PFSK-1 (cell line): ENCODE data around the gene CHST5. TPM values are rescaled to one million over a fixed set of nuclear protein-coding genes. Genes with fewer than 3 reads are reported as not detected.

Experiments
- FOXP2 ChIP-seq: optimal IDR thresholded peaks from 2 replicates; pipeline ENCODE3; 2011; ENCODE audit warnings: borderline replicate concordance, control low read depth, inconsistent platforms; ENCODE audit not compliant: insufficient read depth; ENCODE audit errors: extremely low read length, extremely low read depth
- POLR2AphosphoS5 ChIP-seq: IDR thresholded peaks from 2 replicates; pipeline ENCODE4 v1.6.1; 2012; ENCODE audit warnings: low read depth, mild to moderate bottlenecking, control low read depth, low read length, moderate library complexity
- REST ChIP-seq, 2 experiments: IDR thresholded peaks; 2 replicates each; pipeline versions ENCODE4 v1.6.1 to v1.8.0; 2011 to 2012; ENCODE audit warnings: low read depth in 2 of 2, low read length in 2 of 2, control low read depth in 1 of 2, inconsistent platforms in 1 of 2, mild to moderate bottlenecking in 1 of 2, moderate library complexity in 1 of 2; ENCODE audit not compliant: insufficient read depth in 1 of 2
- SIN3A ChIP-seq: IDR thresholded peaks from 2 replicates; pipeline ENCODE4 v1.6.1; 2012; ENCODE audit warnings: mild to moderate bottlenecking, low read length, moderate library complexity, borderline replicate concordance; ENCODE audit not compliant: insufficient read depth
- TAF1 ChIP-seq: IDR thresholded peaks from 2 replicates; pipeline ENCODE4 v1.6.1; 2012; ENCODE audit warnings: low read length, control low read depth, borderline replicate concordance; ENCODE audit not compliant: insufficient read depth
- polyA plus RNA-seq: library from polyadenylated mRNA; unstranded; fragments of >200 nt; gene quantifications from one replicate; pipeline ENCODE4 v1.2.1, GENCODE V29; 2012; ENCODE audit warnings: low read depth, missing spikeins; ENCODE audit not compliant: insufficient read length

The CHST5 gene
- polyA plus RNA-seq = not detected

GRCh38 chr16:75535901-75536300 is at the start of gene CHST5:
CHST5 (minus strand) TSS chr16:75536108; CDS start chr16:75530384, 5,724 bp downstream.
- TF ChIP-seq SIN3A (no peak), REST (IDR thresholded peaks at IDR 0.05; ENCODE audit: insufficient read depth in 1 of 2, low read depth in 2 of 2, low read length in 2 of 2) (no peak), POLR2AphosphoS5 (no peak)

GRCh38 chr16:75584108-75584507 is 48.2 kb upstream of the CHST5 start:
- TF ChIP-seq POLR2AphosphoS5 (no peak), FOXP2 (no peak), SIN3A (no peak), REST (IDR thresholded peaks at IDR 0.05; ENCODE audit: insufficient read depth in 1 of 2, low read depth in 2 of 2, low read length in 2 of 2) (no peak), TAF1 (no peak)

- TF ChIP-seq FOXP2 (no peak), REST (IDR thresholded peaks at IDR 0.05; ENCODE audit: insufficient read depth in 1 of 2, low read depth in 2 of 2, low read length in 2 of 2) (no peak), POLR2AphosphoS5 (no peak), SIN3A (no peak), TAF1 (no peak)
These were observed 43.5 kb upstream of the CHST5 start for GRCh38 chr16:75579281-75579834.

GRCh38 chr16:75578725-75579124 is 42.8 kb upstream of the CHST5 start:
- TF ChIP-seq POLR2AphosphoS5 (no peak), SIN3A (no peak), TAF1 (no peak), FOXP2 (no peak), REST (IDR thresholded peaks at IDR 0.05; ENCODE audit: insufficient read depth in 1 of 2, low read depth in 2 of 2, low read length in 2 of 2) (no peak)

GRCh38 chr16:75578212-75578611 is 42.3 kb upstream of the CHST5 start:
- no peak for TF ChIP-seq TAF1
- TF ChIP-seq SIN3A = no peak
- no peak for TF ChIP-seq REST (IDR thresholded peaks at IDR 0.05; ENCODE audit: insufficient read depth in 1 of 2, low read depth in 2 of 2, low read length in 2 of 2)
- no peak for TF ChIP-seq POLR2AphosphoS5
- no peak for TF ChIP-seq FOXP2
